ENCODE results near the gene GPR55. TPM values are rescaled to one million over a fixed set of nuclear protein-coding genes. Genes with fewer than 3 reads are reported as not detected.

Gene GPR55
- total RNA-seq, 1 experiment from 2014 or later = not detected

DNA sequence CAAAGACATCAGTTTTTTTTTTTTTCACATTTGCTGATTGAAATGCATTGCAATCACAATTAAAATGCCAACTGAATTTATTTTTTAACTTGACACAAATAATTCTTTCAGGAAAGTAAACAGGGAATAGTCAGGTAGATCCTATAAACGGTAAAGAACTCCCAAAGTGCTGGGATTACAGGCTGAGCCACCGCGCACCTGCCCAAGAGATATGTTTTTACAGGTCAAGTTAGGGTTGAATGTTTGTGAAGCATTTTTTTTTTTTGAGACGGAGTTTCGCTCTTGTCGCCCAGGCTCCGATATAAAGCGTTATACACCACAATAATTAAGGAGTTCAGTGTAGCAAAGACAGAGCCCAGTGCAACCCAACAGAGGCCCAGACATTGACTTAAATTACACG, 45.2 kb downstream of the GPR55 start:
- no CpG with 5 or more reads among the region's 9 CpGs for WGBS (ENCODE audit: extremely low coverage, insufficient read length, low lambda C conversion rate)
- no peak overlapping the region for H2BK15ac ChIP-seq (ENCODE audit: low read depth, low read length)
- peak; percentile 1 for DNase-seq
- no peak overlapping the region for H3K14ac ChIP-seq (ENCODE audit: insufficient read depth, low read length)
- no peak overlapping the region for H3K56ac ChIP-seq (ENCODE audit: insufficient read length, low read depth, low read length)
- no peaks in the 10 kb centered on the region for H3K79me1 ChIP-seq (ENCODE audit: insufficient read depth, low read depth, low read length, poor library complexity, severe bottlenecking)
- no peak overlapping the region for H3K9ac ChIP-seq (ENCODE audit: extremely low read depth, insufficient read length, low read length)
- H3K4me2 ChIP-seq (ENCODE audit: insufficient read depth, insufficient read length, low read length) = no peak overlapping the region
- no peak overlapping the region for H3T11ph ChIP-seq (ENCODE audit: low read length)
- no peak overlapping the region for H2BK20ac ChIP-seq (ENCODE audit: low read depth, low read length, poor library complexity, severe bottlenecking)
- no peak overlapping the region for H4K91ac ChIP-seq (ENCODE audit: insufficient read length, low read depth, low read length)
- no peaks in the 10 kb centered on the region for H3K9me3 ChIP-seq (ENCODE audit: control insufficient read depth, low read depth, low read length)
- no peak overlapping the region for H2BK5ac ChIP-seq (ENCODE audit: insufficient read length, low read length)
- no peak overlapping the region for H2BK120ac ChIP-seq (ENCODE audit: low read depth, low read length, poor library complexity, severe bottlenecking)
- Mint-ChIP-seq H3K27me3 (ENCODE audit: low read depth) (no peaks in the 10 kb centered on the region), H3K4me3 (no peak overlapping the region), H3K4me1 (peaks cover 6 to 12% of the 10 kb centered on the region in 2 experiments), H3K27ac (peak overlapping the region in 1 of 3 experiments; percentile 33; a peak in 1 of 7 replicates), H3K9me3 (no peaks in the 10 kb centered on the region), H3K36me3 (ENCODE audit: insufficient read depth in 1 of 3, low read depth in 3 of 3) (peaks cover 44 to 62% (median 59%) of the 10 kb centered on the region in 3 experiments)
- no peaks in the 10 kb centered on the region; the same call in 1 of the 2 replicates for H3K4me1 ChIP-seq (ENCODE audit: insufficient read depth, low read length)
- no peak overlapping the region for H3K23ac ChIP-seq (ENCODE audit: insufficient read length, low read depth, low read length)
- no peaks in the 10 kb centered on the region for H3K27me3 ChIP-seq (ENCODE audit: insufficient read depth, low read length)
- no peaks in the 10 kb centered on the region for H3K23me2 ChIP-seq (ENCODE audit: insufficient read length, low read depth, low read length, poor library complexity, severe bottlenecking)
- TF ChIP-seq, protein P1, sequence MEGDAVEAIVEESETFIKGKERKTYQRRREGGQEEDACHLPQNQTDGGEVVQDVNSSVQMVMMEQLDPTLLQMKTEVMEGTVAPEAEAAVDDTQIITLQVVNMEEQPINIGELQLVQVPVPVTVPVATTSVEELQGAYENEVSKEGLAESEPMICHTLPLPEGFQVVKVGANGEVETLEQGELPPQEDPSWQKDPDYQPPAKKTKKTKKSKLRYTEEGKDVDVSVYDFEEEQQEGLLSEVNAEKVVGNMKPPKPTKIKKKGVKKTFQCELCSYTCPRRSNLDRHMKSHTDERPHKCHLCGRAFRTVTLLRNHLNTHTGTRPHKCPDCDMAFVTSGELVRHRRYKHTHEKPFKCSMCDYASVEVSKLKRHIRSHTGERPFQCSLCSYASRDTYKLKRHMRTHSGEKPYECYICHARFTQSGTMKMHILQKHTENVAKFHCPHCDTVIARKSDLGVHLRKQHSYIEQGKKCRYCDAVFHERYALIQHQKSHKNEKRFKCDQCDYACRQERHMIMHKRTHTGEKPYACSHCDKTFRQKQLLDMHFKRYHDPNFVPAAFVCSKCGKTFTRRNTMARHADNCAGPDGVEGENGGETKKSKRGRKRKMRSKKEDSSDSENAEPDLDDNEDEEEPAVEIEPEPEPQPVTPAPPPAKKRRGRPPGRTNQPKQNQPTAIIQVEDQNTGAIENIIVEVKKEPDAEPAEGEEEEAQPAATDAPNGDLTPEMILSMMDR (conservative IDR thresholded peaks at IDR 0.05) = no peak
- H3K79me2 ChIP-seq (ENCODE audit: insufficient read depth, low read length) = no peaks in the 10 kb centered on the region
- no peak overlapping the region for H2AK5ac ChIP-seq (ENCODE audit: insufficient read length, low read length)
- H4K20me1 ChIP-seq (ENCODE audit: control insufficient read depth, insufficient read depth, insufficient read length) = no peaks in the 10 kb centered on the region
- H2BK12ac ChIP-seq (ENCODE audit: insufficient read length, low read depth, low read length) = no peak overlapping the region
- H3K18ac ChIP-seq (ENCODE audit: insufficient read length, low read depth, low read length) = no peak overlapping the region
- no peak overlapping the region for H4K8ac ChIP-seq (replicated peaks; ENCODE audit: insufficient read length, low read depth, low read length)
- H3K27ac ChIP-seq (ENCODE audit: insufficient read length, low read depth, low read length) = no peak overlapping the region
- no peak overlapping the region for H3K4ac ChIP-seq (ENCODE audit: low read depth, low read length)
- no peak overlapping the region for H4K5ac ChIP-seq (ENCODE audit: insufficient read length, low read depth, low read length)
- H2AFZ ChIP-seq (ENCODE audit: low read length) = no peak overlapping the region
